ENCODE results near the gene NFE2L2.
A peak's percentile ranks its signal among the peaks of the same experiment; 100 is the strongest.
"Not testable (repeated sequence)": the region's sequence is repeated elsewhere in the genome, so short reads cannot be mapped to it uniquely, and the experiment has no call there.

Gene NFE2L2

GRCh38 chr2:177275743-177276055 lies 11.2 kb upstream of the NFE2L2 start:
- no peak for DNase-seq

- no peak for DNase-seq
Measured at GRCh38 chr2:177275040-177275742, 10.7 kb upstream of the NFE2L2 start.

GRCh38 chr2:177273408-177273807 lies 8.9 kb upstream of the NFE2L2 start:
- no peak for DNase-seq

- DNase-seq = no peak
Measured at GRCh38 chr2:177272765-177273164, 8.2 kb upstream of the NFE2L2 start.

GRCh38 chr2:177271981-177272666 lies 7.6 kb upstream of the NFE2L2 start:
- DNase-seq = no peak

- no peak for DNase-seq
Measured at GRCh38 chr2:177270531-177270930, 6.0 kb upstream of the NFE2L2 start.

- no peak for DNase-seq
Measured at GRCh38 chr2:177268901-177269300, 4.4 kb upstream of the NFE2L2 start.

- no peak for DNase-seq
Measured at GRCh38 chr2:177268187-177268871, 3.8 kb upstream of the NFE2L2 start.

GRCh38 chr2:177266955-177267354 lies 2.4 kb upstream of the NFE2L2 start:
- DNase-seq = not testable (repeated sequence)

- DNase-seq = no peak
Measured at GRCh38 chr2:177265824-177266817, 1.6 kb upstream of the NFE2L2 start.

- DNase-seq = peak; percentile 42
Measured at GRCh38 chr2:177264209-177264692, 276 bp downstream of the NFE2L2 start.

- DNase-seq = peak; percentile 93
Measured at GRCh38 chr2:177263451-177264208, 897 bp downstream of the NFE2L2 start.

GRCh38 chr2:177262958-177263450 lies 1.5 kb downstream of the NFE2L2 start:
- DNase-seq = no peak

- DNase-seq = no peak
Measured at GRCh38 chr2:177262092-177262491, 2.4 kb downstream of the NFE2L2 start.

- DNase-seq = no peak
Measured at GRCh38 chr2:177261116-177262060, 3.1 kb downstream of the NFE2L2 start.

GRCh38 chr2:177260379-177260778 lies 4.1 kb downstream of the NFE2L2 start:
- DNase-seq = no peak

GRCh38 chr2:177258059-177258458 lies 6.5 kb downstream of the NFE2L2 start:
- no peak for DNase-seq

GRCh38 chr2:177257471-177257870 lies 7.1 kb downstream of the NFE2L2 start:
- DNase-seq = no peak

GRCh38 chr2:177256695-177257094 lies 7.8 kb downstream of the NFE2L2 start:
- DNase-seq = no peak

- DNase-seq = no peak
Measured at GRCh38 chr2:177256026-177256425, 8.5 kb downstream of the NFE2L2 start.

GRCh38 chr2:177255227-177255601 lies 9.3 kb downstream of the NFE2L2 start:
- no peak for DNase-seq
